SK-N-SH (cell line): ENCODE results near the gene GATA3. TPM values are rescaled to one million over a fixed set of nuclear protein-coding genes. Genes with fewer than 3 reads are reported as not detected.

Experiments used
- CTCF ChIA-PET: fragments of 300-600, 350-600 bp; formaldehyde crosslinking; extraction: SDS; loops from one replicate; lab custom pipeline; 2021; lab: Yijun Ruan, JAX
- POLR2A ChIA-PET: fragments of 350-600 bp; sonication (Branson Sonifier 250); formaldehyde crosslinking; extraction: SDS; loops from one replicate; lab custom pipeline; 2020; ENCODE audit warnings: antibody characterized with exemption, inconsistent platforms; lab: Yijun Ruan, JAX
- DNase-seq: peaks from one replicate; pipeline ENCODE4 v3.0.0; 2012
- H2AFZ ChIP-seq: fragments of 200-600 bp; sonication (generic); 2 replicates; pipeline ENCODE4 v1.8.1; 2016; ENCODE audit warnings: antibody characterized with exemption, mild to moderate bottlenecking, low read depth
- H3F3A ChIP-seq: fragments of 200-600 bp; sonication (generic); replicated peaks from 2 replicates; pipeline ENCODE3; 2016; ENCODE audit warnings: antibody characterized with exemption, mild to moderate bottlenecking; ENCODE audit not compliant: insufficient read depth
- H3K27ac ChIP-seq, 2 experiments: fragments of 200-500 bp in 1 of 2; fragments of 200-600 bp in 1 of 2; sonication (Bioruptor generic) in 1 of 2; sonication (generic), shearing (Covaris generic) in 1 of 2; 2 replicates each; pipeline versions ENCODE4 v1.5.1 to v1.6.1; 2014 to 2016; ENCODE audit warnings: low read depth in 2 of 2, inconsistent platforms in 1 of 2, low read length in 1 of 2, mild to moderate bottlenecking in 1 of 2, mixed read lengths in 1 of 2
- H3K27me3 ChIP-seq: fragments of 200-600 bp; sonication (generic), shearing (Covaris generic); 2 replicates; pipeline ENCODE4 v1.6.1; 2016; ENCODE audit warnings: mixed run types; ENCODE audit not compliant: insufficient read depth
- H3K36me3 ChIP-seq, 2 experiments: fragments of 200-500 bp in 1 of 2; fragments of 200-600 bp in 1 of 2; sonication (Bioruptor generic) in 1 of 2; sonication (generic) in 1 of 2; replicated peaks in 1 of 2; 2 replicates each; pipeline versions ENCODE3 to v1.5.1; 2014 to 2016; ENCODE audit warnings: low read length in 1 of 2, mild to moderate bottlenecking in 1 of 2; ENCODE audit not compliant: insufficient read depth in 2 of 2, control insufficient read depth in 1 of 2
- H3K4me1 ChIP-seq, 2 experiments: fragments of 200-500 bp in 1 of 2; fragments of 200-600 bp in 1 of 2; sonication (Bioruptor generic) in 1 of 2; sonication (generic), shearing (Covaris generic) in 1 of 2; 2 replicates each; pipeline versions ENCODE4 v1.5.1 to v1.6.1; 2014 to 2016; ENCODE audit warnings: low read depth in 1 of 2, low read length in 1 of 2, mixed run types in 1 of 2; ENCODE audit not compliant: insufficient read depth in 2 of 2, control insufficient read depth in 1 of 2
- H3K4me2 ChIP-seq: fragments of 200-600 bp; sonication (generic), shearing (Covaris generic); 2 replicates; pipeline ENCODE4 v1.6.1; 2017; ENCODE audit warnings: mixed run types
- H3K4me3 ChIP-seq, 2 experiments: fragments of 200-500 bp in 1 of 2; fragments of 200-600 bp in 1 of 2; sonication (Bioruptor generic) in 1 of 2; sonication (generic), shearing (Covaris generic) in 1 of 2; 2 replicates each; pipeline versions ENCODE4 v1.5.1 to v1.8.1; 2014 to 2016; ENCODE audit warnings: low read depth in 2 of 2, inconsistent platforms in 1 of 2, low read length in 1 of 2, mild to moderate bottlenecking in 1 of 2, mixed read lengths in 1 of 2, moderate library complexity in 1 of 2
- H3K79me2 ChIP-seq: fragments of 200-600 bp; sonication (generic); 2 replicates; pipeline ENCODE4 v1.8.1; 2017; ENCODE audit warnings: mild to moderate bottlenecking; ENCODE audit not compliant: insufficient read depth
- H3K9ac ChIP-seq: fragments of 200-600 bp; sonication (generic); 2 replicates; pipeline ENCODE4 v1.6.1; 2017; ENCODE audit warnings: mixed run types
- H3K9me2 ChIP-seq: fragments of 200-600 bp; sonication (generic); 2 replicates; pipeline ENCODE4 v1.6.1; 2017; ENCODE audit warnings: mixed run types
- H3K9me3 ChIP-seq: fragments of 200-600 bp; sonication (generic); 2 replicates; pipeline ENCODE4 v1.6.1; 2017; ENCODE audit warnings: mixed run types, mild to moderate bottlenecking, moderate library complexity
- H4K20me1 ChIP-seq: fragments of 200-600 bp; sonication (generic); 2 replicates; pipeline ENCODE4 v1.6.1; 2017; ENCODE audit warnings: mild to moderate bottlenecking, mixed run types; ENCODE audit not compliant: insufficient read depth
- CHD2 ChIP-seq: fragments of 150-350 bp; IDR thresholded peaks from 2 replicates; pipeline ENCODE4 v1.6.1; 2018; ENCODE audit warnings: low read length; ENCODE audit not compliant: partially characterized antibody
- CTCF ChIP-seq: fragments of 200-600 bp; sonication (generic); IDR thresholded peaks from 2 replicates; pipeline ENCODE4 v1.6.1; 2017; ENCODE audit warnings: antibody characterized with exemption, mild to moderate bottlenecking, moderate library complexity
- EP300 ChIP-seq, 2 experiments: IDR thresholded peaks; 2 replicates each; pipeline versions ENCODE4 v1.4.0 to v1.6.1; 2012; ENCODE audit warnings: borderline replicate concordance in 1 of 2, low read depth in 1 of 2, low read length in 1 of 2
- GATA2 ChIP-seq: sonication (generic); formaldehyde crosslinking; IDR thresholded peaks from 2 replicates; pipeline ENCODE4 v1.5.0; 2020; ENCODE audit warnings: mild to moderate bottlenecking, missing genetic modification reagents
- JUND ChIP-seq: IDR thresholded peaks from 2 replicates; pipeline ENCODE4 v1.4.0; 2012
- MAX ChIP-seq: IDR thresholded peaks from 2 replicates; pipeline ENCODE4 v1.4.0; 2012; ENCODE audit warnings: low read depth
- PBX3 ChIP-seq: IDR thresholded peaks from 2 replicates; pipeline ENCODE4; 2012
- REST ChIP-seq: IDR thresholded peaks from 2 replicates; pipeline ENCODE4 v1.6.1; 2012; ENCODE audit warnings: mild to moderate bottlenecking, low read depth, low read length, moderate library complexity
- RFX5 ChIP-seq: IDR thresholded peaks from 2 replicates; pipeline ENCODE4 v1.6.1; 2012; ENCODE audit warnings: mild to moderate bottlenecking, improper control_type of control experiment, low read length
- TCF12 ChIP-seq: IDR thresholded peaks from 2 replicates; pipeline ENCODE4 v1.4.0; 2012
- ZBTB33 ChIP-seq: IDR thresholded peaks from 2 replicates; pipeline ENCODE4 v1.4.0; 2012; ENCODE audit warnings: low read depth, borderline replicate concordance
- WGBS: methylation state at CpG from one replicate; pipeline ENCODE4 v1.1.6; 2017; ENCODE audit warnings: low lambda C conversion rate; 5-methylcytosine and 5-hydroxymethylcytosine counted together
- polyA plus RNA-seq, 3 experiments: library from polyadenylated mRNA; depleted of rRNA; stranded (reverse); fragments of >200 nt; gene quantifications; 2 replicates each; pipeline ENCODE4 v1.2.3, GENCODE V29; 2012

GATA3 gene
- polyA plus RNA-seq, 1 of the 3 experiments (the other 2 are of a cell fraction) = 14.3 TPM

GRCh38 chr10:8052956-8053445 is 1.5 kb upstream of the GATA3 start:
- Histone ChIP-seq H3F3A (peaks cover 11% of the 10 kb centered on the region), H3K9ac (peak overlapping the region; percentile 96), H3K79me2 (peaks cover 91% of the 10 kb centered on the region), H2AFZ (no peak overlapping the region; the same call in 1 of the 2 replicates), H3K27me3 (no peaks in the 10 kb centered on the region), H3K4me2 (peak overlapping the region; percentile 98), H3K9me2 (no peaks in the 10 kb centered on the region), H3K4me3 (peak overlapping the region; percentile 86 to 92), H3K36me3 (peaks cover 19 to 25% of the 10 kb centered on the region in 2 experiments), H3K4me1 (peaks cover 4 to 12% of the 10 kb centered on the region in 2 experiments; a peak in 2 of 4 replicates), H3K27ac (peak overlapping the region; percentile 96 to 98), H4K20me1 (peaks cover 33% of the 10 kb centered on the region), H3K9me3 (no peaks in the 10 kb centered on the region)
- ChIA-PET POLR2A (interaction anchor here (0.6 to 1.2 kb wide), 2 partner anchors 59 to 64 kb away, joined by 3 to 6 read pairs; no protein-coding TSS in a partner anchor), CTCF (interaction anchor here (0.7 to 1.7 kb wide), 18 partner anchors 8 to 1251 kb away, joined by 3 to 6 read pairs (median 3); no protein-coding TSS in a partner anchor)
- 10% methylated on average over 13 of the region's 17 CpGs for WGBS
- TF ChIP-seq ZBTB33 = no peak
- 0 out of 2 replicates have a peak, but pooled peaks have one; percentile 37 for TF ChIP-seq RFX5
- no peak for TF ChIP-seq PBX3
- TF ChIP-seq CTCF = peak; percentile 77
- DNase-seq = no peak

GRCh38 chr10:8053446-8054243 is 843 bp upstream of the GATA3 start:
- H3K9ac ChIP-seq = peak overlapping the region; percentile 96
- peaks cover 0 to 12% of the 10 kb centered on the region in 2 experiments; a peak in 2 of 4 replicates for H3K4me1 ChIP-seq
- peak; percentile 70; the same call in 1 of the 2 replicates for TF ChIP-seq MAX
- peak in 1 of 2 experiments; percentile 43; a peak in 1 of 4 replicates for TF ChIP-seq EP300 (IDR thresholded peaks at IDR 0.05; ENCODE audit: borderline replicate concordance in 1 of 2, low read depth in 1 of 2, low read length in 1 of 2)
- peak; percentile 26; the same call in 1 of the 2 replicates for TF ChIP-seq TCF12
- TF ChIP-seq ZBTB33 = 0 out of 2 replicates have a peak, but pooled peaks have one; percentile 4
- no peak for TF ChIP-seq GATA2
- no peak for TF ChIP-seq REST
- TF ChIP-seq CHD2 = peak; percentile 25
- TF ChIP-seq JUND = 0 out of 2 replicates have a peak, but pooled peaks have one; percentile 12

More at GRCh38 chr10:8053446-8054243, 843 bp upstream of the GATA3 start:
- H3F3A ChIP-seq = peaks cover 16% of the 10 kb centered on the region
- peak overlapping the region; percentile 98 for H3K4me2 ChIP-seq
- H4K20me1 ChIP-seq = peaks cover 39% of the 10 kb centered on the region
- H3K4me3 ChIP-seq = peak overlapping the region; percentile 86 to 92
- no peaks in the 10 kb centered on the region for H3K9me2 ChIP-seq
- DNase-seq = peak; percentile 93
- H3K36me3 ChIP-seq = peaks cover 24 to 25% of the 10 kb centered on the region in 2 experiments
- WGBS = 1% methylated on average over 34 of the region's 60 CpGs
- H2AFZ ChIP-seq = no peak overlapping the region
- peak overlapping the region; percentile 96 to 98 for H3K27ac ChIP-seq
- H3K27me3 ChIP-seq = no peaks in the 10 kb centered on the region
- no peaks in the 10 kb centered on the region for H3K9me3 ChIP-seq
- ChIA-PET POLR2A (interaction anchor here (0.6 to 1.3 kb wide), 7 partner anchors 8 to 1121 kb away, joined by 3 to 7 read pairs (median 4); no protein-coding TSS in a partner anchor), CTCF (interaction anchor here (0.7 to 1.7 kb wide), 12 partner anchors 10 to 1250 kb away, joined by 3 to 6 read pairs (median 3); no protein-coding TSS in a partner anchor)
- H3K79me2 ChIP-seq = peaks cover 91% of the 10 kb centered on the region
